Activated naive CD8-positive, alpha-beta T cell treated with anti-CD3 and anti-CD28 coated beads for 36 hours (primary cell): ENCODE data around the gene LANCL1. TPM values are rescaled to one million over a fixed set of nuclear protein-coding genes. Genes with fewer than 3 reads are reported as not detected.
"Not testable (repeated sequence)": the region's sequence is repeated elsewhere in the genome, so short reads cannot be mapped to it uniquely, and the experiment has no call there.

Experiments used
- DNase-seq: peaks from one replicate; pipeline ENCODE4 v3.0.0; 2021
- H3K27ac Mint-ChIP-seq: one replicate; pipeline ENCODE4 v1.8.0; 2022; ENCODE audit warnings: mild to moderate bottlenecking, moderate library complexity, mixed read lengths
- H3K27me3 Mint-ChIP-seq: one replicate; pipeline ENCODE4 v1.8.0; 2022; ENCODE audit warnings: mild to moderate bottlenecking, mixed read lengths
- H3K36me3 Mint-ChIP-seq: one replicate; pipeline ENCODE4 v1.8.0; 2021; ENCODE audit warnings: mild to moderate bottlenecking, mixed read lengths
- H3K4me1 Mint-ChIP-seq: one replicate; pipeline ENCODE4 v1.8.0; 2021; ENCODE audit warnings: mixed read lengths
- H3K4me3 Mint-ChIP-seq: one replicate; pipeline ENCODE4 v1.8.0; 2022; ENCODE audit warnings: mild to moderate bottlenecking, moderate library complexity, mixed read lengths
- H3K9me3 Mint-ChIP-seq: one replicate; pipeline ENCODE4 v1.8.0; 2022; ENCODE audit warnings: mixed read lengths
- total RNA-seq, 2 experiments: library from RNA; stranded (reverse); gene quantifications; one replicate each; pipeline ENCODE4 v1.2.3, GENCODE V29; 2021

Gene LANCL1
- total RNA-seq, 2 experiments from 2014 or later, result 43.6 to 45.2 TPM

GRCh38 chr2:210477496-210477895, 937 bp upstream of the LANCL1 start:
- DNase-seq, result peak; percentile 13
- H3K27ac Mint-ChIP-seq, result peak overlapping the region; percentile 96
- peak overlapping the region; percentile 98 for H3K4me3 Mint-ChIP-seq
- peaks cover 14% of the 10 kb centered on the region for H3K36me3 Mint-ChIP-seq
- H3K27me3 Mint-ChIP-seq, result no peaks in the 10 kb centered on the region
- peaks cover 25% of the 10 kb centered on the region for H3K4me1 Mint-ChIP-seq
- no peaks in the 10 kb centered on the region for H3K9me3 Mint-ChIP-seq

- H3K9me3 Mint-ChIP-seq, result no peaks in the 10 kb centered on the region
- no peaks in the 10 kb centered on the region for H3K27me3 Mint-ChIP-seq
- peak overlapping the region; percentile 69 for H3K4me3 Mint-ChIP-seq
- peaks cover 26% of the 10 kb centered on the region for H3K4me1 Mint-ChIP-seq
- peak overlapping the region; percentile 39 for H3K27ac Mint-ChIP-seq
- no peak for DNase-seq
- H3K36me3 Mint-ChIP-seq, result peaks cover 25% of the 10 kb centered on the region
Measured at GRCh38 chr2:210475706-210476105, 853 bp downstream of the LANCL1 start.

- H3K9me3 Mint-ChIP-seq, result no peaks in the 10 kb centered on the region
- peaks cover 30% of the 10 kb centered on the region for H3K36me3 Mint-ChIP-seq
- no peak overlapping the region for H3K27ac Mint-ChIP-seq
- H3K4me1 Mint-ChIP-seq, result peaks cover 22% of the 10 kb centered on the region
- H3K27me3 Mint-ChIP-seq, result no peaks in the 10 kb centered on the region
- H3K4me3 Mint-ChIP-seq, result no peak overlapping the region
- no peak for DNase-seq
Measured at GRCh38 chr2:210474776-210475175, 1.8 kb downstream of the LANCL1 start.

GRCh38 chr2:210461401-210461800, 15.2 kb downstream of the LANCL1 start:
- H3K9me3 Mint-ChIP-seq, result no peaks in the 10 kb centered on the region
- H3K4me3 Mint-ChIP-seq, result no peak overlapping the region
- H3K4me1 Mint-ChIP-seq, result peaks cover 6% of the 10 kb centered on the region
- peaks cover 26% of the 10 kb centered on the region for H3K36me3 Mint-ChIP-seq
- DNase-seq, result no peak
- H3K27ac Mint-ChIP-seq, result peak overlapping the region; percentile 10
- no peaks in the 10 kb centered on the region for H3K27me3 Mint-ChIP-seq

GRCh38 chr2:210460322-210461227, 16.0 kb downstream of the LANCL1 start:
- Mint-ChIP-seq H3K27me3 (no peaks in the 10 kb centered on the region), H3K36me3 (peaks cover 23% of the 10 kb centered on the region), H3K9me3 (no peaks in the 10 kb centered on the region), H3K4me3 (no peak overlapping the region), H3K4me1 (peaks cover 8% of the 10 kb centered on the region), H3K27ac (peak overlapping the region; percentile 10)
- no peak for DNase-seq

- H3K9me3 Mint-ChIP-seq, result no peaks in the 10 kb centered on the region
- H3K4me1 Mint-ChIP-seq, result peaks cover 8% of the 10 kb centered on the region
- peaks cover 19% of the 10 kb centered on the region for H3K36me3 Mint-ChIP-seq
- H3K27ac Mint-ChIP-seq, result no peak overlapping the region
- H3K4me3 Mint-ChIP-seq, result no peak overlapping the region
- no peaks in the 10 kb centered on the region for H3K27me3 Mint-ChIP-seq
- no peak for DNase-seq
Measured at GRCh38 chr2:210459880-210460279, 16.7 kb downstream of the LANCL1 start.

- DNase-seq, result no peak
- no peak overlapping the region for H3K27ac Mint-ChIP-seq
- peaks cover 8% of the 10 kb centered on the region for H3K4me1 Mint-ChIP-seq
- H3K4me3 Mint-ChIP-seq, result no peak overlapping the region
- H3K27me3 Mint-ChIP-seq, result no peaks in the 10 kb centered on the region
- H3K9me3 Mint-ChIP-seq, result no peaks in the 10 kb centered on the region
- peaks cover 22% of the 10 kb centered on the region for H3K36me3 Mint-ChIP-seq
Measured at GRCh38 chr2:210459407-210459806, 17.2 kb downstream of the LANCL1 start.

GRCh38 chr2:210458395-210458794, 18.2 kb downstream of the LANCL1 start:
- Mint-ChIP-seq H3K27ac (no peak overlapping the region), H3K4me1 (peaks cover 8% of the 10 kb centered on the region), H3K4me3 (no peak overlapping the region), H3K9me3 (no peaks in the 10 kb centered on the region), H3K27me3 (no peaks in the 10 kb centered on the region), H3K36me3 (peaks cover 30% of the 10 kb centered on the region)
- no peak for DNase-seq

- no peak for DNase-seq
- Mint-ChIP-seq H3K9me3 (no peaks in the 10 kb centered on the region), H3K4me3 (no peak overlapping the region), H3K36me3 (peaks cover 41% of the 10 kb centered on the region), H3K27ac (no peak overlapping the region), H3K4me1 (peaks cover 8% of the 10 kb centered on the region), H3K27me3 (no peaks in the 10 kb centered on the region)
Measured at GRCh38 chr2:210456571-210456970, 20.0 kb downstream of the LANCL1 start.

- peaks cover 5% of the 10 kb centered on the region for H3K4me1 Mint-ChIP-seq
- no peak overlapping the region for H3K27ac Mint-ChIP-seq
- no peaks in the 10 kb centered on the region for H3K27me3 Mint-ChIP-seq
- DNase-seq, result no peak
- peaks cover 8% of the 10 kb centered on the region for H3K9me3 Mint-ChIP-seq
- no peak overlapping the region for H3K4me3 Mint-ChIP-seq
- peaks cover 58% of the 10 kb centered on the region for H3K36me3 Mint-ChIP-seq
Measured at GRCh38 chr2:210454336-210454735, 22.2 kb downstream of the LANCL1 start.

GRCh38 chr2:210452194-210452593, 24.4 kb downstream of the LANCL1 start:
- no peak for DNase-seq

GRCh38 chr2:210450942-210451341, 25.6 kb downstream of the LANCL1 start:
- peaks cover 25% of the 10 kb centered on the region for H3K9me3 Mint-ChIP-seq
- peaks cover 80% of the 10 kb centered on the region for H3K36me3 Mint-ChIP-seq
- H3K4me3 Mint-ChIP-seq, H3K27ac Mint-ChIP-seq, H3K4me1 Mint-ChIP-seq, DNase-seq, H3K27me3 Mint-ChIP-seq: not testable (repeated sequence)

More at GRCh38 chr2:210452194-210452593, 24.4 kb downstream of the LANCL1 start:
- peaks cover 71% of the 10 kb centered on the region for H3K36me3 Mint-ChIP-seq
- H3K4me3 Mint-ChIP-seq, result no peak overlapping the region
- peaks cover 2% of the 10 kb centered on the region for H3K4me1 Mint-ChIP-seq
- no peaks in the 10 kb centered on the region for H3K27me3 Mint-ChIP-seq
- peaks cover 24% of the 10 kb centered on the region for H3K9me3 Mint-ChIP-seq
- no peak overlapping the region for H3K27ac Mint-ChIP-seq

GRCh38 chr2:210445732-210446131, 30.8 kb downstream of the LANCL1 start:
- DNase-seq, result no peak
- H3K36me3 Mint-ChIP-seq, result peaks cover 58% of the 10 kb centered on the region
- peaks cover 10% of the 10 kb centered on the region for H3K4me1 Mint-ChIP-seq
- H3K27me3 Mint-ChIP-seq, result no peaks in the 10 kb centered on the region
- H3K27ac Mint-ChIP-seq, result no peak overlapping the region
- H3K9me3 Mint-ChIP-seq, result peaks cover 21% of the 10 kb centered on the region
- no peak overlapping the region for H3K4me3 Mint-ChIP-seq

GRCh38 chr2:210445116-210445707, 31.3 kb downstream of the LANCL1 start:
- H3K27ac Mint-ChIP-seq, result no peak overlapping the region
- H3K4me1 Mint-ChIP-seq, result peaks cover 10% of the 10 kb centered on the region
- no peaks in the 10 kb centered on the region for H3K27me3 Mint-ChIP-seq
- H3K9me3 Mint-ChIP-seq, result peaks cover 19% of the 10 kb centered on the region
- no peak overlapping the region for H3K4me3 Mint-ChIP-seq
- DNase-seq, result no peak
- peaks cover 53% of the 10 kb centered on the region for H3K36me3 Mint-ChIP-seq

GRCh38 chr2:210443527-210443926, 33.0 kb downstream of the LANCL1 start:
- Mint-ChIP-seq H3K4me1 (peaks cover 10% of the 10 kb centered on the region), H3K4me3 (no peak overlapping the region), H3K27ac (no peak overlapping the region), H3K27me3 (no peaks in the 10 kb centered on the region), H3K9me3 (peaks cover 12% of the 10 kb centered on the region), H3K36me3 (peaks cover 38% of the 10 kb centered on the region)
- DNase-seq, result no peak
